ENCODE data around the gene COTL1.
A peak's percentile ranks its signal among the peaks of the same experiment; 100 is the strongest.

DNA sequence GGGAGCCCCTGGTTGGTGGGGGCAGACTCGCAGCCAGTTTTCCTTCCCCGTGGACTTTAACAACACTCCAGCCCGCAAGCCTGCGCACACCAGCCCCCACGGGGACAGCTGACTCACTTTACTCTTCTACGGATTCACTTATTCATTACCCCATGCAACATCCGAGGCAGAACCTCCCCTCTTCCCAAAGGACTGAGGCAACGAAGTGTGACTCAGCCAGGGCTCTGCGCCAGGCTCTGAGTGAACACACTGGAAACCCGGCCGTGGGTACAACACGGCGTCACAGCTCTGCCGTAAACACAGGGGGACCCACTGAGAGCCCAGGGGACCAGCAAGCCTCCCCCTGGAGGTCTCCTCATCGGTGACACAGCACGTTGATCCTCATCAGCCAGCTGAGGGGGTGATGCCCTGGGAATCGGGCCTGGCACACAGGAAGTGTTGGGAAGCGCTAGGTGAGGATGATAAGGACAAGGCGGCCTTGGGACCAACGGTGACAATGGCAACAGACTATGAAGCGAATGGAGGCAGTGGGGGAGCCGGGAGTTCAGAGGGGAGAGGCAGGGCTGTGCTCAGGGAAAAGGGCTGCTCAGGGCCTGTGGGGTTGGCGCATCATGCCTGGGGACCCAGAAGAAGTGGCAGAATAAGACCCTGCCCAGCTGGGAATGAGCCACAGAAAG lies 14.6 kb downstream of the COTL1 start:
- no peak for TF ChIP-seq POLR2A (IDR thresholded peaks at IDR 0.05; ENCODE audit: low read depth)
- peak; percentile 60 to 65 for TF ChIP-seq POLR2AphosphoS5 (IDR thresholded peaks at IDR 0.05)
- TF ChIP-seq, protein P1, sequence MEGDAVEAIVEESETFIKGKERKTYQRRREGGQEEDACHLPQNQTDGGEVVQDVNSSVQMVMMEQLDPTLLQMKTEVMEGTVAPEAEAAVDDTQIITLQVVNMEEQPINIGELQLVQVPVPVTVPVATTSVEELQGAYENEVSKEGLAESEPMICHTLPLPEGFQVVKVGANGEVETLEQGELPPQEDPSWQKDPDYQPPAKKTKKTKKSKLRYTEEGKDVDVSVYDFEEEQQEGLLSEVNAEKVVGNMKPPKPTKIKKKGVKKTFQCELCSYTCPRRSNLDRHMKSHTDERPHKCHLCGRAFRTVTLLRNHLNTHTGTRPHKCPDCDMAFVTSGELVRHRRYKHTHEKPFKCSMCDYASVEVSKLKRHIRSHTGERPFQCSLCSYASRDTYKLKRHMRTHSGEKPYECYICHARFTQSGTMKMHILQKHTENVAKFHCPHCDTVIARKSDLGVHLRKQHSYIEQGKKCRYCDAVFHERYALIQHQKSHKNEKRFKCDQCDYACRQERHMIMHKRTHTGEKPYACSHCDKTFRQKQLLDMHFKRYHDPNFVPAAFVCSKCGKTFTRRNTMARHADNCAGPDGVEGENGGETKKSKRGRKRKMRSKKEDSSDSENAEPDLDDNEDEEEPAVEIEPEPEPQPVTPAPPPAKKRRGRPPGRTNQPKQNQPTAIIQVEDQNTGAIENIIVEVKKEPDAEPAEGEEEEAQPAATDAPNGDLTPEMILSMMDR (IDR thresholded peaks at IDR 0.05): no peak
